Hematopoietic multipotent progenitor cell treated with erythropoietin and hydrocortisone succinate and interleukin-3 and kit ligand, for 8 days (in vitro differentiated cells): Measurements from ENCODE around the gene DIAPH2.
"Not testable (repeated sequence)": the region's sequence is repeated elsewhere in the genome, so short reads cannot be mapped to it uniquely, and the experiment has no call there.

Source experiments
- DNase-seq: peaks from one replicate; pipeline ENCODE4 v3.0.0-alpha.2; 2015

DIAPH2 gene

GRCh38 chrX:96719161-96719875, 34.7 kb downstream of the DIAPH2 start:
- no peak for DNase-seq

- no peak for DNase-seq
Measured at GRCh38 chrX:96721354-96721753, 36.7 kb downstream of the DIAPH2 start.

- no peak for DNase-seq
Measured at GRCh38 chrX:96722781-96723180, 38.1 kb downstream of the DIAPH2 start.

GRCh38 chrX:96729053-96729452, 44.4 kb downstream of the DIAPH2 start:
- DNase-seq = no peak

- no peak for DNase-seq
Measured at GRCh38 chrX:96729868-96730643, 45.4 kb downstream of the DIAPH2 start.

GRCh38 chrX:96731000-96731399, 46.4 kb downstream of the DIAPH2 start:
- DNase-seq = not testable (repeated sequence)

GRCh38 chrX:96743367-96744073, 58.9 kb downstream of the DIAPH2 start:
- DNase-seq = no peak

- DNase-seq = no peak
Measured at GRCh38 chrX:96752781-96753180, 68.1 kb downstream of the DIAPH2 start.

GRCh38 chrX:96753230-96753629, 68.6 kb downstream of the DIAPH2 start:
- no peak for DNase-seq

- DNase-seq = no peak
Measured at GRCh38 chrX:96756491-96756890, 71.8 kb downstream of the DIAPH2 start.

- DNase-seq = no peak
Measured at GRCh38 chrX:96761566-96761965, 76.9 kb downstream of the DIAPH2 start.

GRCh38 chrX:96763608-96764007, 79.0 kb downstream of the DIAPH2 start:
- peak; percentile 2 for DNase-seq

- peak; percentile 33 for DNase-seq
Measured at GRCh38 chrX:96764864-96765263, 80.2 kb downstream of the DIAPH2 start.

GRCh38 chrX:96770315-96770714, 85.7 kb downstream of the DIAPH2 start:
- DNase-seq = peak; percentile 47

- no peak for DNase-seq
Measured at GRCh38 chrX:96771486-96771885, 86.8 kb downstream of the DIAPH2 start.

GRCh38 chrX:96774116-96774515, 89.5 kb downstream of the DIAPH2 start:
- DNase-seq = no peak

GRCh38 chrX:96776966-96777365, 92.3 kb downstream of the DIAPH2 start:
- no peak for DNase-seq

- no peak for DNase-seq
Measured at GRCh38 chrX:96791559-96791958, 106.9 kb downstream of the DIAPH2 start.

- DNase-seq = no peak
Measured at GRCh38 chrX:96792047-96792446, 107.4 kb downstream of the DIAPH2 start.

GRCh38 chrX:96798982-96799381, 114.3 kb downstream of the DIAPH2 start:
- DNase-seq = no peak

GRCh38 chrX:96807318-96807717, 122.7 kb downstream of the DIAPH2 start:
- DNase-seq = no peak

- DNase-seq = no peak
Measured at GRCh38 chrX:96820935-96821334, 136.3 kb downstream of the DIAPH2 start.

GRCh38 chrX:96824166-96824565, 139.5 kb downstream of the DIAPH2 start:
- DNase-seq = no peak

- DNase-seq = no peak
Measured at GRCh38 chrX:96833333-96833732, 148.7 kb downstream of the DIAPH2 start.
